Measurements from ENCODE around the gene HLA-DPB1. TPM values are rescaled to one million over a fixed set of nuclear protein-coding genes. Genes with fewer than 3 reads are reported as not detected.

Gene HLA-DPB1
- total RNA-seq, 4 donors from 2014 or later = 10.0 to 68.0 (median 40.4) TPM

GRCh38 chr6:33050014-33050810 lies 25.6 kb upstream of the HLA-DPB1 start:
- intact Hi-C loops (cut with DNase I; ENCODE audit: low total_unique reads) (no loop called here), in situ Hi-C loops (cut with MboI; ENCODE audit: low pct_ligation_motif_present in 1 of 4, low pct_unique_long_range_greater_than_20kb in 1 of 4, low sequenced_read_pairs in 3 of 4) (no loop called here)
- no peak overlapping the region for H3K4me3 ChIP-seq
- no peak overlapping the region for H3K27ac ChIP-seq
- H3K36me3 ChIP-seq = no peaks in the 10 kb centered on the region
- no peaks in the 10 kb centered on the region for H3K9me3 ChIP-seq
- TF ChIP-seq EP300 (IDR thresholded peaks at IDR 0.05; ENCODE audit: low read depth) (no peak), CTCF (IDR thresholded peaks at IDR 0.05) (no peak), POLR2A (IDR thresholded peaks at IDR 0.05) (no peak), POLR2AphosphoS5 (IDR thresholded peaks at IDR 0.05) (no peak)
- H3K27me3 ChIP-seq = peaks cover 25% of the 10 kb centered on the region
- H3K4me1 ChIP-seq = no peaks in the 10 kb centered on the region
- 63 to 74% methylated on average over 4 to 6 of the region's 6 CpGs for WGBS, 2 donors (ENCODE audit: low coverage in 1 of 2)
- DNase-seq = no peak

DNA sequence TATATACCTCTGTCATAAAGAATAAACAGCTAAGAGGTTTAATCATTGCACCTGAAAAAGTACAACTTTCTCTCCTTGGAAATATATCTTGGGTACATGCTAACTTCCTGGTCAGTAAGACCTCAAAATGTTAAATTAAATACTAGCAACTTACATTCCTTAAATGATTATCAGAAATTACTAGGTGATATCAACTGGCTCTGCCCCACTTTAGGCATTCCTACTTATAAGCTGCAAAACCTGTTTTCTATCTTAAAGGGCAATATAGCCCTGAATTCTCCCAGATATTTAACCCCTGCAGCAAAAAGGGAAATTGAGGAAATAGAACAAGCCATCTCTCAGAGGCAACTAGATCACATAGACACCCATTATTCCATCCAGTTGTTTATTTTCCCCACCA lies 23.2 kb upstream of the HLA-DPB1 start:
- Histone ChIP-seq H3K27ac (no peak overlapping the region), H3K36me3 (no peaks in the 10 kb centered on the region), H3K4me3 (no peak overlapping the region), H3K9me3 (no peaks in the 10 kb centered on the region), H3K27me3 (peaks cover 22% of the 10 kb centered on the region), H3K4me1 (no peaks in the 10 kb centered on the region)
- TF ChIP-seq CTCF (IDR thresholded peaks at IDR 0.05) (no peak), POLR2A (IDR thresholded peaks at IDR 0.05) (no peak), POLR2AphosphoS5 (IDR thresholded peaks at IDR 0.05) (no peak)
- intact Hi-C loops (cut with DNase I; ENCODE audit: low total_unique reads) = no loop called here
- DNase-seq = no peak
- in situ Hi-C loops (cut with MboI; ENCODE audit: low pct_ligation_motif_present in 1 of 4, low pct_unique_long_range_greater_than_20kb in 1 of 4, low sequenced_read_pairs in 3 of 4) = no loop called here

DNA sequence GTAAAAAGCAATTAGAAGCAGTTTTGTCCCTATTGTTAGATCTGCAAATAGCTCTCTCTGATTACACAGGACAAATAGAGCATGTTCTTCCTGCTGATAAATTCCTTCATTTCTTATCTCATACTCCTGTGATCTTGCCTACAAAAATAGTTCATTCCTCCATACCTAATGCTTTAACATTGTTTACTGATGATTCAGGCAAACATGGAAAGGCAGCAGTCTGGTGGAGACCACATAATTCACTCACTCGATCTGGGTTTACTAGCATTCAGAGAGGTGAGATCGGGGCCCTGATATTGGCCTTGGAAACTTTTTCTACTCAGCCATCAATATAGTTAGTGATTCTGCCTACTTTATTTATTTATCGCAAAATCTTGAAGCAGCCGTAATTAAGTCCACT lies 22.6 kb upstream of the HLA-DPB1 start:
- in situ Hi-C loops (cut with MboI; ENCODE audit: low pct_ligation_motif_present in 1 of 4, low pct_unique_long_range_greater_than_20kb in 1 of 4, low sequenced_read_pairs in 3 of 4) = no loop called here

More for the DNA sequence above, 22.6 kb upstream of the HLA-DPB1 start:
- WGBS, 2 donors (ENCODE audit: low coverage in 1 of 2) = 34 to 41% methylated on average over 4 of the region's 4 CpGs
- Histone ChIP-seq H3K4me1 (no peaks in the 10 kb centered on the region), H3K27me3 (peaks cover 20% of the 10 kb centered on the region), H3K36me3 (no peaks in the 10 kb centered on the region), H3K27ac (no peak overlapping the region), H3K4me3 (no peak overlapping the region), H3K9me3 (no peaks in the 10 kb centered on the region)
- TF ChIP-seq POLR2AphosphoS5 (IDR thresholded peaks at IDR 0.05) = no peak
- TF ChIP-seq POLR2A (IDR thresholded peaks at IDR 0.05) = no peak
- TF ChIP-seq EP300 (IDR thresholded peaks at IDR 0.05; ENCODE audit: low read depth) = no peak
- no peak for TF ChIP-seq CTCF (IDR thresholded peaks at IDR 0.05)
- DNase-seq = no peak
- intact Hi-C loops (cut with DNase I; ENCODE audit: low total_unique reads) = no loop called here
